ENCODE results near the gene ZNF729.

DNA sequence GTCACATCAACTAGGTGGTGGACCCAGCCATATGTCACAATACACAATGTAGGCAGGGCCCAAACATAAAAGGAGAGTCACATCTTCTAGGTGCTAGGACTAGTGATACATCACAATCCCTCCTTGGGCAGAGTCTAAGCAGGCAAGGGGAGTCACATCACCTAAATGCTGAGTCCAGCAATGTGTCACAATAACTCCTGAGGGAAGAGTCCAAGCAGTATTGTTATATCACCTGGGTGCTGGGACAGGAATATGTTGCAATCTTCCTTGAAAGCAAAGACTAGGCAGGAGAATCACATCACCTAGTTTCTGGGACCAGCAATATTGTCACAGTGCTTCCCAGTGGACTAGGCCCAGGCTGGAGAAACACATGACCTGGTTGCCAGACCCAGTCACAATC, 29.4 kb upstream of the ZNF729 start:
- TF ChIP-seq CTCF (IDR thresholded peaks at IDR 0.05), result no peak
- no peak for TF ChIP-seq POLR2A (IDR thresholded peaks at IDR 0.05)

Measured in heart left ventricle (tissue), 13 donors.